Bronchial epithelial cell (primary cell): ENCODE data around the gene ADARB2. TPM values are rescaled to one million over a fixed set of nuclear protein-coding genes. Genes with fewer than 3 reads are reported as not detected.

Experiments used
- DNase-seq: peaks from one replicate; pipeline ENCODE4 v3.0.0-alpha.2; 2010; ENCODE audit warnings: low read depth
- FAIRE-seq: peaks from 2 replicates; lab custom pipeline; 2011; peaks lifted over from hg19 to GRCh38; lab: Jason Lieb, UNC
- H3K27me3 ChIP-seq: 2 replicates; pipeline ENCODE4 v1.5.1; 2011; ENCODE audit warnings: low read length; ENCODE audit not compliant: control insufficient read depth, insufficient read depth
- H3K36me3 ChIP-seq: 2 replicates; pipeline ENCODE4 v1.5.1; 2011; ENCODE audit warnings: low read length; ENCODE audit not compliant: control insufficient read depth, insufficient read depth
- H3K4me3 ChIP-seq: 2 replicates; pipeline ENCODE4 v1.5.1; 2011; ENCODE audit warnings: mild to moderate bottlenecking, low read depth, low read length, control low read depth
- CTCF ChIP-seq: IDR thresholded peaks from 2 replicates; pipeline ENCODE4 v1.5.1; 2011; ENCODE audit warnings: mild to moderate bottlenecking, moderate library complexity, low read length, control low read depth, inconsistent platforms; ENCODE audit not compliant: insufficient read depth, severe bottlenecking
- total RNA-seq: library from RNA; depleted of rRNA; stranded (reverse); fragments of >200 nt; gene quantifications from 2 replicates; pipeline ENCODE4 v1.2.1, GENCODE V29; 2014

ADARB2 gene
- total RNA-seq, 1 donor from 2014 or later, result not detected

- no peak for DNase-seq
- no peak for TF ChIP-seq CTCF
- Histone ChIP-seq H3K4me3 (no peak overlapping the region), H3K27me3 (no peaks in the 10 kb centered on the region), H3K36me3 (no peaks in the 10 kb centered on the region)
- no peak for FAIRE-seq
Measured at GRCh38 chr10:1726861-1727260, 10.5 kb downstream of the ADARB2 start.

GRCh38 chr10:1724921-1725488, 12.3 kb downstream of the ADARB2 start:
- no peaks in the 10 kb centered on the region for H3K27me3 ChIP-seq
- no peak for FAIRE-seq
- no peak overlapping the region for H3K4me3 ChIP-seq
- no peaks in the 10 kb centered on the region for H3K36me3 ChIP-seq
- TF ChIP-seq CTCF, result no peak
- peak; percentile 67 for DNase-seq

- no peak overlapping the region for H3K4me3 ChIP-seq
- H3K36me3 ChIP-seq, result no peaks in the 10 kb centered on the region
- FAIRE-seq, result no peak
- H3K27me3 ChIP-seq, result no peaks in the 10 kb centered on the region
- TF ChIP-seq CTCF, result no peak
- DNase-seq, result no peak
Measured at GRCh38 chr10:1716839-1717238, 20.5 kb downstream of the ADARB2 start.

GRCh38 chr10:1715821-1716220, 21.5 kb downstream of the ADARB2 start:
- no peaks in the 10 kb centered on the region for H3K36me3 ChIP-seq
- no peaks in the 10 kb centered on the region for H3K27me3 ChIP-seq
- FAIRE-seq, result no peak
- DNase-seq, result peak; percentile 29
- peak; percentile 4 for TF ChIP-seq CTCF
- no peak overlapping the region for H3K4me3 ChIP-seq

GRCh38 chr10:1712944-1713671, 24.2 kb downstream of the ADARB2 start:
- H3K27me3 ChIP-seq, result no peaks in the 10 kb centered on the region
- DNase-seq (no peak), FAIRE-seq (no peak)
- H3K4me3 ChIP-seq, result no peak overlapping the region
- TF ChIP-seq CTCF, result no peak
- H3K36me3 ChIP-seq, result no peaks in the 10 kb centered on the region
